HL-60 (cell line): ENCODE data around the gene POU2F1.

ENCODE experiments used
- DNase-seq, 2 experiments: peaks; one replicate each; pipeline ENCODE4 v3.0.0-alpha.2; 2010 to 2020; ENCODE audit warnings: low read depth in 1 of 2, low spot score in 1 of 2
- H3K27ac ChIP-seq: fragments of 250-450 bp; sonication (Bioruptor Pico); replicated peaks from 2 replicates; pipeline ENCODE4 v1.5.1; 2020; ENCODE audit warnings: mild to moderate bottlenecking, moderate library complexity
- H3K27me3 ChIP-seq: fragments of 250-450 bp; sonication (Bioruptor Pico); 2 replicates; pipeline ENCODE4 v1.5.1; 2021; ENCODE audit warnings: mild to moderate bottlenecking, moderate library complexity; ENCODE audit not compliant: insufficient read depth, poor library complexity, severe bottlenecking
- H3K4me3 ChIP-seq: replicated peaks from 2 replicates; pipeline ENCODE4 v1.5.1; 2011; ENCODE audit warnings: mild to moderate bottlenecking, control low read depth, low read length; ENCODE audit not compliant: insufficient read depth
- GABPA ChIP-seq: IDR thresholded peaks from 2 replicates; pipeline ENCODE4 v1.6.1; 2012; ENCODE audit warnings: low read depth
- POLR2AphosphoS5 ChIP-seq: IDR thresholded peaks from 2 replicates; pipeline ENCODE4 v1.6.1; 2012; ENCODE audit warnings: low read depth
- SPI1 ChIP-seq: IDR thresholded peaks from 2 replicates; pipeline ENCODE4 v1.6.1; 2012; ENCODE audit warnings: low read depth, mild to moderate bottlenecking, borderline replicate concordance
- TF ChIP-seq, protein P1 (sequence below): IDR thresholded peaks from one replicate; pipeline ENCODE4 v1.5.1; 2011; ENCODE audit warnings: low read length, control low read depth, inconsistent platforms; ENCODE audit not compliant: insufficient read depth
- TF ChIP-seq, protein P2 (sequence below): IDR thresholded peaks from 2 replicates; pipeline ENCODE4 v1.6.1; 2012; ENCODE audit warnings: low read depth; ENCODE audit not compliant: insufficient replicate concordance

Gene POU2F1

DNA sequence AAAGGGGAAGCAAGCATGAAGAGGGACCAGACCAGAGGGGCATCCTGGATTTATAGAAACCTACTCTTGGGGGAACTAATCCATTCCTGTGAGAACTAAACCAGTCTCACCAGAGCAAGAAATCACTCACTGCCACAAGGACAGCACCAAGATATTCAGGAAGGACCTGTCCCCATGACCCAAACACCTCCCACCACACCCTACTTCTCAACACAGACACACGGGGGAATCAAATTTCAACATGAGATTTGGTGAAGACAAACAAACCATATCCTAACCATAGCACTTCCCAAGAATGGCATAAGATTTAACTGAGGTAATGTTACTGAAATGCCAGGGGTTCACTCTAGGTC, 12.1 kb upstream of the POU2F1 start:
- H3K27me3 ChIP-seq = no peaks in the 10 kb centered on the region
- H3K4me3 ChIP-seq = no peak overlapping the region
- TF ChIP-seq SPI1 (no peak), GABPA (no peak), POLR2AphosphoS5 (no peak)
- H3K27ac ChIP-seq = no peak overlapping the region
- DNase-seq = no peak

DNA sequence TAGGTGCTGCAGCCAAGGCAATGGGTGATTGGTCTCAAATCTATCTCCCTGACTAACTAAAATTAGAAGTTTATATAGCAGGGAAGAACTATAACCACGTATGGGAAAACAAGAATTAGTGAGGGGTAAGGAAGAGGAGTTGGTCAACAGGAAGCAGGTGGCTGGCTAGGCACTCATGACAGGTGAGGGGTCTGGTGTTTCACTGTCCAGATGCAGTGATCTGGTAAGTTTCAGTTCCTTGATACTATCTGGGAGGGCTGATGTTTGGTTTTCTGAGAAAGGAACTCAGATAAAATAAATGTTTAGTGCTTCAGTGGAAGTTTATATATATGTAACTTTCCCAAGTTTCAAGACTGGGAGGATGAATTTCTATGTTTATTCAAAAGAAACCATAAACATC, 11.6 kb upstream of the POU2F1 start:
- H3K27ac ChIP-seq = no peak overlapping the region
- no peak for TF ChIP-seq POLR2AphosphoS5
- no peak for TF ChIP-seq GABPA
- no peak overlapping the region for H3K4me3 ChIP-seq
- H3K27me3 ChIP-seq = no peaks in the 10 kb centered on the region
- DNase-seq = no peak

DNA sequence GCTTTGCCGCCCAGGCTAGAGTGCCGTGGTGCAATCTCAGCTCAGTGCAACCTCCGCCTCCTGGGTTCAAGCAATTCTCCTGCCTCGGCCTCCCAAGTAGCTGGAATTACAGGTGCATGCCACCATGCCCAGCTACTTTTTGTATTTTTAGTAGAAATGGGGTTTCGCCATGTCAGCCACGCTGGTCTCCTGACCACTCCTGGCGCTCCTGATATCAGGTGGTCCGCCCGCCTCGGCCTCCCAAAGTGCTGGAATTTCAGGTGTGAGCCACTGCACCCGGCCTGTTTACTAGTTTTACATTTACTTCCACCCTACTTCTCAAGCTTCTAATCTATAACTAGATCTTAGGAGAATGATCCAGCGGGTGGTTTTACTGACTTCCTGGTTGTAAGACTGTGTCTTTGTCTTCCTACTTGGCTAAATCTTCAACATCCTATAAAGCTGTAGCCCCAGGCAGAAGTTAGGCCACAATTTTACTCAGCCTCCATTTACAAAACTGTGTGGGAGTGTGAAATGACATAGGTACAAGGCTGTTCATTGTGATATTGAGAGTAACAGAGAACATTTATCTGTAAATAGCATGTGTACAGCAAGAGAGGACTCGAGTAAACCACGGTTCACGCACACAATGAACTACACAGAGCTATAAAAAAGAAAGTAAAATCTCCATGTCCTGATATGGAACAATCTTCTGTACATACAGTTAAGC, 9.6 kb upstream of the POU2F1 start:
- Histone ChIP-seq H3K4me3 (no peak overlapping the region), H3K27ac (no peak overlapping the region)

DNA sequence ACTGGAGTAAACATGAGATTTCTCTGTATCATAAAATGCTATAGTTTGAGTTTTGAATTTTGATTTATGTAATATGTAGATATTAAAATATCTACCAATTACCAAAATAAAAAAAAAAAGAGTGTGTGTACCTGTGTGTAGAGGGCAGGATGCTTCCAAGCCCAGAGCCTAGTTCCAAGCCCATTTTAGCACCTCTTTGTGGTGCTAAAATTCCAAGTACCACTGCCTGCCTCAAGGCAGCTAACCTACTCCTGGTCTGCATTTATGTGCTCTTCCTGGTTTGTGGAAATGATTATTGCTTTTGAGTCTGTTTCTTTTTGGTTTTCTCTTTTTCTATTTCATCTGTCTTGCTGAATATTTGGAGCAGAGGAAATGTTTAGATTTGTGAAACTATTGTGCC, 8.7 kb upstream of the POU2F1 start:
- no peak overlapping the region for H3K4me3 ChIP-seq
- DNase-seq = no peak
- TF ChIP-seq, protein P1, sequence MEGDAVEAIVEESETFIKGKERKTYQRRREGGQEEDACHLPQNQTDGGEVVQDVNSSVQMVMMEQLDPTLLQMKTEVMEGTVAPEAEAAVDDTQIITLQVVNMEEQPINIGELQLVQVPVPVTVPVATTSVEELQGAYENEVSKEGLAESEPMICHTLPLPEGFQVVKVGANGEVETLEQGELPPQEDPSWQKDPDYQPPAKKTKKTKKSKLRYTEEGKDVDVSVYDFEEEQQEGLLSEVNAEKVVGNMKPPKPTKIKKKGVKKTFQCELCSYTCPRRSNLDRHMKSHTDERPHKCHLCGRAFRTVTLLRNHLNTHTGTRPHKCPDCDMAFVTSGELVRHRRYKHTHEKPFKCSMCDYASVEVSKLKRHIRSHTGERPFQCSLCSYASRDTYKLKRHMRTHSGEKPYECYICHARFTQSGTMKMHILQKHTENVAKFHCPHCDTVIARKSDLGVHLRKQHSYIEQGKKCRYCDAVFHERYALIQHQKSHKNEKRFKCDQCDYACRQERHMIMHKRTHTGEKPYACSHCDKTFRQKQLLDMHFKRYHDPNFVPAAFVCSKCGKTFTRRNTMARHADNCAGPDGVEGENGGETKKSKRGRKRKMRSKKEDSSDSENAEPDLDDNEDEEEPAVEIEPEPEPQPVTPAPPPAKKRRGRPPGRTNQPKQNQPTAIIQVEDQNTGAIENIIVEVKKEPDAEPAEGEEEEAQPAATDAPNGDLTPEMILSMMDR = no peak
- TF ChIP-seq, protein P2, sequence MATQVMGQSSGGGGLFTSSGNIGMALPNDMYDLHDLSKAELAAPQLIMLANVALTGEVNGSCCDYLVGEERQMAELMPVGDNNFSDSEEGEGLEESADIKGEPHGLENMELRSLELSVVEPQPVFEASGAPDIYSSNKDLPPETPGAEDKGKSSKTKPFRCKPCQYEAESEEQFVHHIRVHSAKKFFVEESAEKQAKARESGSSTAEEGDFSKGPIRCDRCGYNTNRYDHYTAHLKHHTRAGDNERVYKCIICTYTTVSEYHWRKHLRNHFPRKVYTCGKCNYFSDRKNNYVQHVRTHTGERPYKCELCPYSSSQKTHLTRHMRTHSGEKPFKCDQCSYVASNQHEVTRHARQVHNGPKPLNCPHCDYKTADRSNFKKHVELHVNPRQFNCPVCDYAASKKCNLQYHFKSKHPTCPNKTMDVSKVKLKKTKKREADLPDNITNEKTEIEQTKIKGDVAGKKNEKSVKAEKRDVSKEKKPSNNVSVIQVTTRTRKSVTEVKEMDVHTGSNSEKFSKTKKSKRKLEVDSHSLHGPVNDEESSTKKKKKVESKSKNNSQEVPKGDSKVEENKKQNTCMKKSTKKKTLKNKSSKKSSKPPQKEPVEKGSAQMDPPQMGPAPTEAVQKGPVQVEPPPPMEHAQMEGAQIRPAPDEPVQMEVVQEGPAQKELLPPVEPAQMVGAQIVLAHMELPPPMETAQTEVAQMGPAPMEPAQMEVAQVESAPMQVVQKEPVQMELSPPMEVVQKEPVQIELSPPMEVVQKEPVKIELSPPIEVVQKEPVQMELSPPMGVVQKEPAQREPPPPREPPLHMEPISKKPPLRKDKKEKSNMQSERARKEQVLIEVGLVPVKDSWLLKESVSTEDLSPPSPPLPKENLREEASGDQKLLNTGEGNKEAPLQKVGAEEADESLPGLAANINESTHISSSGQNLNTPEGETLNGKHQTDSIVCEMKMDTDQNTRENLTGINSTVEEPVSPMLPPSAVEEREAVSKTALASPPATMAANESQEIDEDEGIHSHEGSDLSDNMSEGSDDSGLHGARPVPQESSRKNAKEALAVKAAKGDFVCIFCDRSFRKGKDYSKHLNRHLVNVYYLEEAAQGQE = no peak
- TF ChIP-seq GABPA (no peak), SPI1 (no peak), POLR2AphosphoS5 (no peak)

More for the DNA sequence above, 9.6 kb upstream of the POU2F1 start:
- TF ChIP-seq, protein P2 = no peak
- TF ChIP-seq GABPA = no peak
- TF ChIP-seq SPI1 = no peak
- TF ChIP-seq POLR2AphosphoS5 = no peak
- TF ChIP-seq, protein P1 = no peak
- H3K27me3 ChIP-seq = no peaks in the 10 kb centered on the region
- DNase-seq = no peak

DNA sequence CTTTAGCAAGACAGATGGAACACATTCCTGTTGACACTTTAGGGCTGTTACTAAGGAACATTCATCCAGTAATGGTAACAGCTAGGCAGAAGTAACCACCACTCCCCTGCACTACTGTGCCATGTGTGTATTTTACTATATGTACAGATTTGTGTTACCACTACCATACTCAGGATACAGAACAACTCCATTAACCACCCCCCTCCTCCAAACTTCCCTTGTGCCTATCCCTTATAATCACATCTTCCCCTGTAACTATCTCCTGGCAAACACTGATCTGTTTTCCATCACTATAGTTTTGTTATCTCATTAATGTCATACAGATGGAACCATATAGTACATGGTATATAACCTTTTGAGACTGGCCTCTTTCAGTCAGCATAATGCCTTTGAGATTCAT, 3.9 kb upstream of the POU2F1 start:
- H3K27me3 ChIP-seq = no peaks in the 10 kb centered on the region
- no peak overlapping the region for H3K27ac ChIP-seq
- no peak for TF ChIP-seq SPI1
- TF ChIP-seq POLR2AphosphoS5 = no peak
- TF ChIP-seq, protein P2 = no peak
- TF ChIP-seq GABPA = no peak
- TF ChIP-seq, protein P1 = no peak
- no peak overlapping the region for H3K4me3 ChIP-seq
- DNase-seq = no peak

More for the DNA sequence above, 8.7 kb upstream of the POU2F1 start:
- Histone ChIP-seq H3K27ac (no peak overlapping the region), H3K27me3 (no peaks in the 10 kb centered on the region)
